GM12891 (cell line): ENCODE results near the gene FAM209A.
"Not testable (repeated sequence)": the region's sequence is repeated elsewhere in the genome, so short reads cannot be mapped to it uniquely, and the experiment has no call there.

Experiments
- POLR2A ChIP-seq: IDR thresholded peaks from 2 replicates; pipeline ENCODE4 v1.6.1; 2011; ENCODE audit warnings: low read depth, low read length, control low read depth
- POLR2AphosphoS5 ChIP-seq: IDR thresholded peaks from 2 replicates; pipeline ENCODE4 v1.6.1; 2011; ENCODE audit warnings: low read depth, low read length, control low read depth
- POU2F2 ChIP-seq: IDR thresholded peaks from 2 replicates; pipeline ENCODE4 v1.6.1; 2011; ENCODE audit warnings: low read depth, mild to moderate bottlenecking, control low read depth, low read length, moderate library complexity
- SPI1 ChIP-seq: IDR thresholded peaks from 2 replicates; pipeline ENCODE4 v1.6.1; 2011; ENCODE audit warnings: low read depth, low read length, control low read depth
- TAF1 ChIP-seq: IDR thresholded peaks from 2 replicates; pipeline ENCODE4 v1.6.1; 2011; ENCODE audit warnings: low read depth, low read length, control low read depth

DNA sequence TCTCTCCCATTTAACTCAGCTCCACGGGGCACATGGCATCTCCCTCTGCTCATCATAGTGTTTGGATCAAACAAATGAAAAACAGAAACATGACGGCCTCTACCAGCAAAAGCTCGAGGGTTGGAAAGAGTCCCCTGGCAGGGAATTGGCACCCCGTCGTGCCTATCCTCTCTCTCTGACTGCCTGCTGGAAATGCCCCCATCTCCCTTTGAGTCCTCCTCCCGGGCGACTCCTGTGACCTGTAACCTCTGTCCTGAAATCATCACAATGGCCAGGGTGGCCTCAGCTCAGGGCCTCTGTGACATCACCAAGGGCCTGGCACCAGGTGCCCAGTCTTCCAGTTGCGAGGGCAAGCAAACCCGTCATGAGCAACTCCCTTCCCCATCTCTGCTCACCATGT, 8.4 kb downstream of the FAM209A start, which contains the start of gene FAM209B:
- not testable (repeated sequence) for TF ChIP-seq POLR2AphosphoS5, POLR2A, TAF1, SPI1, POU2F2
